ENCODE data around the gene HTR6.
"Not testable (repeated sequence)": the region's sequence is repeated elsewhere in the genome, so short reads cannot be mapped to it uniquely, and the experiment has no call there.

HTR6 gene

DNA sequence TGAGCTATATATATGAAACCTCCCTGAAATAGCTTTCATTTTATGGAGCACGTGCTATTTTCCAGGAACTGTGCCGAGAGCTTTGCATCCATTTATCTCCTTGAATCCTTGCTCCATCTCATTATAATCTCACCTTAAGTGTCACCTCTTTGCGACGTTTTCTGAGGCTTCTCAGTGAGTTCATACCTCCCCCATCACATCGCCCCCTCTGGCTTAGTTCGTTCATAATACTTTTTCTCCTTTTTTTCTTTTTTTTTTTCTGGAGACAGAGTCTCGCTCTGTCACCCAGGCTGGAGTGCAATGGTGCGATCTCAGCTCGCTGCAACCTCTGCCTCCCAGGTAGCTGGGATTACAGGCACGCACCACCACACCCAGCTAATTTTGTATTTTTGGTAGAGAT lies 25.4 kb upstream of the HTR6 start:
- DNase-seq (ENCODE audit: low read depth in 2 of 2) = not testable (repeated sequence)

DNA sequence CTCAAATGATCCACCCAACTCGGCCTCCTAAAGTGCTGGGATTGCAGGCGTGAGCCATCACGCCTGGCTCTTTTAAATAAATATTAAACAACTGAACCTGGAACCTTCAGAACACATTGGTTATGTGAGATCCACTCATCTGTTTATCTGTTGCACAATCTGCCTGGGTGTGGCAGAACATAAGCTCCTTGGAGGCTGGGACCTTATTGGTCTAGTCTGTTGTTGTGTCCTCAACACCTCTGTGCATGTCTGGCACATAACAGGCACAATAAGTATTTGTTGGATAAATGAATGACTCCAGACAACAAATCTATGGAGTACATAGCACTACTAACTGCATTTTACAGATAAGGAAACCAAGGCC lies 24.7 kb upstream of the HTR6 start:
- DNase-seq (ENCODE audit: low read depth in 2 of 2) = no peak

DNA sequence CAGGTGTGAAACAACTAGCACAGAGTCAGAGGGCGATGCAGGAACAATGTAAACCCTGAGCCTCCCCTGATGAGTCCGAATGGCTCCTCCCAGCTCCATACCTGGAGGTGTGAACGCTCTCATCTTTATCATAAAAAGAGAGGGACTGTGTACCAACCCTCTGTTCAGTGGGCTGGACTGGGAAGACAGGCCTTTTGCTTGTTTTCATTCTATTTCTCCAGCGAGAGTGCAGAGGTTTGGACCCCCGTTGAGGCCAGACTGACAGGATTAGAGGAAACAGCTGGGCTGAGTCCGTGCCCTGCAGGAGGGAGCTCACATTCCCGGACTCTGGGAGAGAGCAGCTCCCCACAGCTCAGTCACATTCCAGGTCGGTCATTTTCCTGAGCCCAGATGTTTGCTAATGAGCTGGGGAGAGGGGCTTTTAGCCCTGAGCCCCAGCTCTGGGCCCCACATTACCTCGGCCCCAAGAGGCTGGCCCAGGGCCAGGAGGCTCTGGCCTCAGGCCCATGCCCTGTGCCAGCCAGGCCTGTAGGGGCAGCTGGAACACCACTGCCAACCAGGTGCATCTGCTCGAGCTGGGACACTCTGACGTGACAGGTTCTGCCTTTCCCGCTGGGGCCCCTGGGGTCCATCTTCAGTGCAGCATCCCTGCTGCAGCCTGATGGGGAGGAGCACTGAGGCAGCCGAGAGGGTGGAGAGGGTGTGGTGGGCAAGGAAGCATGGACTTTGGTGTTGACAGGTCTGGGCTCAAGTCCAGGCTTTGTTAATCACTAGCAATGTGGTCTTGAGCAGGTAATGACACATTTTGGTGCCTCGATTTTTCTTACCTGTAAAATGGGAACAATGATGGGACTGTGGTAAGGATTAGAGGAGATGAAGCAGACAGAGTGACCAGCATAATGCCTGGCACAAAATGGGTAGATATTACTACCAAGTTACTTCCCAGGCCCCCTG lies 24.0 kb upstream of the HTR6 start:
- no peak for DNase-seq (ENCODE audit: low read depth in 2 of 2)

DNA sequence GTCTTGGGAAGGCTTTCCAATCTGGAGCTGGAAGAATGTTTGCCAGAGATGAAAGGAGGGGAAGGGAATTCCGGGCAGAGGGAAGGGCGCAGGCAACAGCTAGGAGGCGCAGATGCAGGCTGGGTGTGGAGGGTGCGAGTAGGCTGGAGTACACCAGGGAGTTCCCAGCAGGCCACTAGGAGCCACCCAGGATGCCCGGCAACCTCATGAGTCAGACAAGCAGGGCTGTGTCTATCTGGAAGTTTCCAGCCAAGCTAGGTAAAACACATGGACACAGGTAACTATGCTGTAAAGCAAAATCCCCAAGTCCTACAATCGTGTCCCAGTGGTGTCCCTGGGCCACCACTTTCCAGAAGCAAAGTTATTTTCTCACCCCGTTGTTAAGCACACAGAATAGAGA lies 21.6 kb upstream of the HTR6 start:
- no peak for DNase-seq (ENCODE audit: low read depth in 2 of 2)

DNA sequence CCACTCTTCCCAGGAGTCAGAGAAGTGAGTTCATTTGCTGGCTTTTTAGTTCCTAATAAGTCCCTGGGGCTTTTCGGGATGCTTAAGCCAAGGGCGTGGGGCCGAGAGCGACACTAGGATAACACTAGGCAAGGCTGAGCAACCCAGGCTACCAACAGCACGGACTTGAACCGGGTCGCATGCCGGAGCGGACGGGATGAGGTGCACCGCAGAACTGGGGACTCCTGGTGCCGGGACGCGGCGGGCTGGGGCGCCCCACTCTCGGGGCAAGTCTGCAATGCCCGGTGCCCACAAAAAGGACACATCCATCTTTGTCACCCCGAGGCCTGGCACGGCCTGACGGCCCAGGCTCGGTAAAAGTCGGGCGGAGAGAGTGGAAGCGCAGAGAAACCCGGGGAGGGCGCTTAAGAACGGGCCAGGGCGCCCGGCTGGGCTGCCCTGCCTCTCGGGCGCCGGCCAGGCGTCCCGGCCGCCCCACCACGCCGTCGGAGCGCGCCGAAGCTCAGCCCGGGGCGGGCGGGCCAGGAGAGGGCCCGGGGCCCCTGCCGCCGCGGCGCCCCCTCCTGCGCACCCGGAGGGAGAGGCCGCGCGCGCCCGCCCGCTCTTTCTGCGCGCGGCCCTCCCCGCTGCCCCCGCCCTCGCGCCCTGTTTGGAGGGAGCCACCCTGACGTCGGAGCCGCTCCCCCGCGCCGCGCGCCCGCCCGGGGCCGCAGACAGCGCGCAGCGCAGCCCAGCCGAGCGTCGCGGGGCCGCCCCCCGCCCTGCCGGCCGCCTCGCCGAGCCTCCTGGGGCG lies 20.9 kb upstream of the HTR6 start, which contains the start of gene NBL1:
TSS of gene NBL1 (plus strand) at position 710 of the 793 bp plus-strand sequence. CDS start 10,720 bp downstream, outside the sequence.
- DNase-seq (ENCODE audit: low read depth in 2 of 2) = peak; percentile 39 to 62

DNA sequence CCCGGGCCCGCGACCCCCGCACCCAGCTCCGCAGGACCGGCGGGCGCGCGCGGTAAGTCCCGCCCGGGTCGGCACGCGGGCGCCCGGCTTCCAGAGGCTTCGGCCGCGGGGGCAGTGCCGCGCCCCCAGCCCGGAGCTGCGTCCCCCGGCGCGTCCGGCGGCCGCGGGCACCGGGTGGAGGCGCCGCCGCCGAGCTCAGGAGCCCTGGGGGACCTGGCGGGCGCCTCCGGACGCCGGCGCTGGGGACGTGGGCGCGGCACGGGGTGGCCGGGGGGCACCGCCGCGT lies 20.3 kb upstream of the HTR6 start:
- DNase-seq (ENCODE audit: low read depth in 2 of 2) = no peak

DNA sequence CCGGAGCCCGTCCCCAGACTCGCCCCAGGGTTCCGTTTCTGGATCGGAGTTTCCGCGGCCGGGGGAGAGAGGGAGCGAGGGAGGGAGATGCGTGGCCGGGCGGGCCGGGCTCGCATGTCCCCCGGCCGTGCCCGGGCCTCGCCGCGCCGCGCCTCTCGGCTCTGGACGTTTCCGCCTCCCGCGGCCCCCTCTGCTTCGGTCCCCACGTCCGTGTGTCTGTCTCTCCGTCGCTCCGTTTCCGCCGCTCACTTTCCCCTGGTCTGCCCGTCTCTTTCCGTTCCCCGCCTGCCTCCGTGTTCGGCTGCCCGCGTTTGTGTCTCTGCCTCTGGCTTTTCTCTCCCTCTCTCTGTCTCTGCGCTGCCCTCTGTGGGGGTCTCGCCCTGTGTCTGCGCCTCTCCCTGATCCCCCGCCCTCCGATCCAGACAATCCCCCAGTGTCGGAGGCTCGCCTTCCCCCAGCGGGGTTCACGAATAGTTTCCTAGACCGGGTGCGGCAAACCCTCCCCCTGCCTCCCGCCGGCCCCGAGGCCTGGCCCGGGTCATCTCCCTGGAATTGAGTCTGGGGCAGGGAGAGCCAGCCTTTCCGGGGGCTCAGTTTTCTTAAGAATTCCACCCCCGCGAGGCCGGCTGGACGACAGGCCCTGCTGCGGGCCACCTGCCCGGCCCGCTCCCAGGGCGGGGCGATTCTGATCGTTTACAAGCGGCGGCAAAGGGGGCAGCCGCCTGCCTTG lies 19.8 kb upstream of the HTR6 start:
- DNase-seq (ENCODE audit: low read depth in 2 of 2) = no peak

DNA sequence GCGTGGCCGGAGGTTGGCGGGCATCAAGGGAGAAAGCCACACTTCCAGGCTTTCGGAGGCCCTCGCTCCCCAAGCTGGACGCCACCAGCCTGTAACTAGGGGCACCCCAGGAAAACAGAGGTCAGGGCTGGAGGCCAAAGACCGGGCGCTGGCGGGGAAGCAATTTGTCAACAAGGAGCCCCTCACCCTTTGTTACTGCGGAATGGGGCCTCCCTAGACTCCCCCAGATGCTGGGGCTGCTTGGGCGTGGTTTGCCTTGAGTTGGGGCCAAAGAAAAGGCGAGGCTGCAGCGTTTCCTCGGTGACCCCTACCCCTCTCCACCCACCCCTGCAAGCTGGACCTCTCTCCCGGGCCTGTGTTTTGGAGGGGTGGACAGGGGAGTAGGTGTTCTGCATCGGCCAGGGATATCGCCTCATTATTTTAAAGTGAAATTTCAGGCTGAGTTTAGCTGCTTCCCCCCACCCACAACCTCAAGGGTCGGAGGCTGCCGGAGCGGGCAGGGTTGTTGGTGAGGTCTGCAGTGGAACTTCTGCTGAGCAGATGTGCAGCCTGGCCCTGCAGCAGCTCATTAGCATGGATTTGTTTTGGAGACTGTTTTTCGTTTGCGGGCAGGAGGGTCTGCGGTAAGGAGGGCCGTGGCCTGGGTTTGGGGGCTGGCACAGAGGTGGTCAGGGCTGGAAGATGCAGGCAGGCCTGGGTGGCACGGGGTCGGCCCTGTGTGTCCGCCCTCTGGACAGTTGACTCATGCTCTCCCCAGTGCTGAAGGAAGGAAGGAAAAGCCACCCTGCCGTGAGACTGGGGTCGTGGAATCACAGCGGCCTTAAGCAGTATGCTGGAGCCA lies 19.0 kb upstream of the HTR6 start:
- no peak for DNase-seq (ENCODE audit: low read depth in 2 of 2)

DNA sequence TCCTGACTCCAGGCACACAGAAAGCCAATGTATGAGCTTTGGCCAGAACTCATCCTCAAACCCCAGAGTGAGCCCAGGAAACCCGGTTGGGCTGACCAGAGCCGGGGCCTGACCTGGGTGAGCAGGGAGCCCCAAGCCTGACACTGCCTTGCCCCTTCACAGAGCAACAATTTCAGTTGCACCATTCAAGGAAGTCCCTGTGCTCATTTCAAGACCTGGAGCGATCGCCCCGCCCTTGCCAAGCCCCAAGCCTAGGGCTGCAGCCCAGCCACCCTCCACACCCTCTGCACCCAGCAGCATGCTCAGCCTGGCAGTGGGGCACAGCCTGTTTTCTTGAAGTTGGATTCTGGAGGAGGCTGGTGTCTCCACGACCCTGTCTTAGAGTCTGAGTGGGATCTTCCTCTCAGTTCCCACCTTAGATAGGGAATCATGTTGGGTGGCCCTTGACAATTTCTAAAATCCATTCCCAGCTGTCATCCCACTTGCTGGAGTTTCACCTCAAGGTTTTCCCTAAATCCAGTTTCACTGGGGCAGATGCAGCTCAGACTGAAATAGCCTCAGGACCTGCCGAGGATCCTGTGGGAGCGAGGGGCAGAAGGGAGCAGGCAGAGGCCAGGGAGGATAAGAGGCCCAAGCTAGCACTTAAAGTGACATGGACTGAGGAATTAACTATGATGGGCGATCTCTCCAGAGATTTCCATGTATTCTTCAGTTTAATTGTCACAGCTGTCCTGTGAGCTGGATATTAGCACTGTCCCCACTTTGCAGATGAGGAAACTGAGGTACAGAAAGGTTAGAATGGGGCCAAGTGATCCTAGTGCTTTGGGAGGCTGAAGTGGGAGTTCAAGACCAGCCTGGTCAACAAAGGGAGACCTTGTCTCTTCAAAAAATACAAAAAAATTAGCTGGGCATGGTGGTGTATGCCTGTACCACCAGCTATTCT lies 18.0 kb upstream of the HTR6 start:
- no peak for DNase-seq (ENCODE audit: low read depth in 2 of 2)

DNA sequence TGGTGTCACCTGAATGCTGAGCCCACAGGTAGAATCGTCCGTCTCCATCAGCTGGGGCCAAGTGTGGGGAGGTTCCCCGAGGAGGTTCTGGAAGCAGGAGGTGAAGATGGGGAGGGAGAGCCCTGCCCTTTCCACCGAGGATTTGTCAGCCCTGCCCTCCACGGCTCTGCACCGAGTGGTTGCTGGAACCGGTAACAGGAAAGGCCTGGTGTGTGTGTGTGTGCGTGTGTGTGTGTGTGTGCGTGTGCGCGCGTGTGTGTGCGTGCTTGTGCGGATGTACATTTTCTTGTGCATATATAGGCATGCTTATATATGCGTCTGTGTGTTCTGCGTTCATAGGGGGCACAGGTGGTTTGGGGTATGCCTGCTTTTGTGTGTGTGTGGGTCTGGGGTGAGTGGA lies 17.0 kb upstream of the HTR6 start:
- no peak for DNase-seq (ENCODE audit: low read depth in 2 of 2)

DNA sequence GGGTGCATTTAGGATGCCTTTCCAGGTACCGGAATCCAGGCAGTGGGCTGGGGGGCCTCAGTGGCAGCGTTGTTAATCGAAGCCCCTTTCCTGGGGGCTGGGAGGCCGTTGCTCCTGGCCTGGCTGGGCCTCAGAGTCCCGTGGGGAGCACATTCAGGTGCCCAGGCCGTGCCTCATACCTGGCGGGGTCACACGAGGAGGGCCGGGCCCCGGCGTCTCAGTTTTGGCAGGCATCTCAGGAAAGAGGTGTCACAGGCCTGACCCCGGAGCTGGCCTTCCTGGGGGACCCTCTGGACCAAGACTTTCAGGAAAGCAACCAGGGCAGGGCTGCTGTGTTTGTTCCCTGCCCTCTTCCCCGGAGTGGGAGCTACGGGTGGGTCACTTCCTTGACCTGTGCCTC lies 16.4 kb upstream of the HTR6 start:
- DNase-seq (ENCODE audit: low read depth in 2 of 2) = no peak

DNA sequence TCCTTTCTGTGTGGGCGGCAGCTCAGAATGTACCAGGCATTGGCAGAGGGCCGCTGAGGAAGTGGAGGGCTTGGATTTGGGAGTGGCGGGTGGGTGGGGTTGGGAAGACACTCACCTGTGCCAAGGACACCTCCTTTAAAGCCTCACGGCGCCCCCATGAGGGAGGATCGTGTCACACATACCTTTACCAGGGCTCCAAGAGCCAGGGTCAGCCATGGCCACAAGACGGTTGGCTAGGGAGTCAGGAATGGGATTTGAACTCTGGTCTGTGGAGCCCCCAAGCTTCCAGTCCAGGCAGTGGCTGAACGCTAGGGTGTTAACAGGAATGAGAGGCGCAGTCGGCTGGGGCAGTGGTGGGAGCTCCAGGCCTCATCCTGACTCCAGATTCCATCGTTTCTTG lies 16.0 kb upstream of the HTR6 start:
- DNase-seq (ENCODE audit: low read depth in 2 of 2) = no peak

DNA sequence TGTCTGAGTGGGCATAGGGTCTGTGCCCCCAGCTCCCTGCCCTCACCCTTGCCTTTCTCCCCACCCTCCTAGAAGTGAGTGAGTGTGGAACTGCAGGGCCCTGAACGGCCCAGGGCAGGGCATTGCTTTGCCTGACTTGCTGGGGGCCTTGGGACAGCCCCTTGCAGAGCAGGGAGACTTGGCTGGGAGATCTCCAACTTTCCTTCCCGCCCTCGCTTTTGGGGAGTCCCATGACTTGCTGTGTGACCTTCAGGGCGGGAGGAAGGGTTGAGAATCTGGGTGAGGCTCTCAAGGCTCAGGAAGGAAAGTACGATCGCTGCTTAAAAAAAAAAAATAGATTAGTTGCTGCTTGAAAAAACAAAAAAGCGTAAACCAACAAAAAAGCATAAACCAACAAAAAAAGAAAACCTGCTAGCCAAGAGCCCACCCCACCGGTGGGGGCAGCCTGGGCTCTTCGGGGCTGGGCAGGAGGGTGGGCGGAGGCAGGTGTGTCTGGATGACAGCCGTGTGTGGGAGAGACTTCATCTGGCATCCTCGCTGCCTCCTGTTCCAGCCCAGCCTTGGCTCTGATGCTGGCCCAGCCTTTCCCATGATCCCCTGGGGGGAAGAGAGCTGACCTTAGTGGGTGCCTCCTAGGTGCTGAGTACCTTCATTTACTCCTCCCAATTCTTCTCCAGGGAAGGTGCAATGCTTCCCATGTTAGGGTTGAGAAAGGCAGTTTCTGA lies 14.1 kb upstream of the HTR6 start:
- DNase-seq (ENCODE audit: low read depth in 2 of 2) = no peak

DNA sequence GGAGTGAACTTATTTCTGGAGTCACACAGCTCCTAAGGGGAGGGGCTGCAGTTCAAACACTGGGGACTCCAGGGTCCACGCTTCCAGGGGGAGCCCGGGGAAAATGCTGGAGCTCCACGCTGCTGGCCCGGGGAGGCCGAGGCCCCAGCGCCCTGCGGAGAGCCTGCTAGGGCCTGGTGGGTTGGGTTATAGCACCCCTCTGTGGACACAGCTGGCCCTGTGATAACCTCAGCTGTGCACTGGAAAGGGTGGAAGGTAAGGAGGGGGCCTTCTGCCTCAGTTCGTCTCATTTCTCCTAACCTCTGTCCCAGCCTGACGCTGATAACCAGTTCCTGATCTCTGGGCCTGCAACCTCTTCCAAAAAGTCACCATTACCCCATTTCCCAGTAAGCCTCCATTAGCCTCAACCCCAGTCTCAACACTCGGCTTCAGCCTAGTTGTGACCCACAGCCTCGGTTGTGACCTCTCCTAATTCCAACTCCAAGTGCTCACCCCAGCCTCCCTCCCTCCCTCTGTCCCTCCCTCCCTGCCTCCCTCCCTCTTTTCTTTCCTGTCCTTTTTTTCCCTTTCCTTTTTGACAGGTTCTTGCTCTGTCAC lies 13.4 kb upstream of the HTR6 start:
- DNase-seq (ENCODE audit: low read depth in 2 of 2) = no peak

DNA sequence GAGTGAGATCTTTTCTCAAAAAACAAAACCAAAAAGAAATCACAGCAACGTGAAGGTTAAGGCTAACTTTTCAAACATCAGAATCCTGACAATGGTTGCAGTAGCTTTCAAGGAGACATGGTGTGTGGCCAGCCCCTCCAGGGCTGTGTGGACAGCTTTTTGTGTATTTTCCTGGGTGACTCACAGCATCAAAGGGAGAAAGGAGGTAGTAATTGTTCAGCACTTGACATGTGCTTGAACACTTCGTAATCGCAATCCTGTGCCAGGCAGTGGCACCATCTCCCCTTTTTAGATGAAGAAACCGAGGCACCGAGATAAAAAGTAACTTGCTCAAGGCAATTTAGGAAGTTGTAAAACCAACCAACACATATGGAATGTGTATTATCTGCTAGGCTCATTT lies 10.3 kb upstream of the HTR6 start:
- no peak for DNase-seq (ENCODE audit: low read depth in 2 of 2)

DNA sequence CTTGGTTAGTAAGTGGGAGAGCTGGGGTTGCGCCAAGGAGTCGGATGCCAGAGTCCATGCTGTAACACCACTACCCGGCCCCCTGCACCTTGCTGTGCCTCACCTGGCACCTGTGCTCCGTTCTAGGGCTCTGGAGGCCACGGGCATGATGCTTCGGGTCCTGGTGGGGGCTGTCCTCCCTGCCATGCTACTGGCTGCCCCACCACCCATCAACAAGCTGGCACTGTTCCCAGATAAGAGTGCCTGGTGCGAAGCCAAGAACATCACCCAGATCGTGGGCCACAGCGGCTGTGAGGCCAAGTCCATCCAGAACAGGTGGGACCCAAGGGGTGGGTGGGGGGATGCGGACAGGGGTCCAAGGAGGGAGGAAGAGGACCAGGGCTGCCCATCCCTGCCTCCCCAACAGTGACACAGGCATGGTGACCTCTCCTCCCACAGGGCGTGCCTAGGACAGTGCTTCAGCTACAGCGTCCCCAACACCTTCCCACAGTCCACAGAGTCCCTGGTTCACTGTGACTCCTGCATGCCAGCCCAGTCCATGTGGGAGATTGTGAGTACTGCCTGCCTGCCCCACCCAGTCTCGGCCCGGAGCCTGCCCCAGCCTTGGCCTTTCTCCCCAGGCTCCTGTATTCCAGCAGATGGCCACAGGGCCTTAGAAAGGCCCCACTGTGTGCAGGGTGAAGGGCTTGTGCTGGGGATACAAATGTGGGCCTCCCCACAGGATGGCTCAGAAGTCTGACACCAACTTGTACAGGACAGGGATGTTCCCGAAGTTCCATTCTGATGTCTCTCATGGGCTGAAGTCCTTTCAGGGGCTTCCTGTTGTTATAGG lies 9.6 kb upstream of the HTR6 start:
- no peak for DNase-seq (ENCODE audit: low read depth in 2 of 2)

DNA sequence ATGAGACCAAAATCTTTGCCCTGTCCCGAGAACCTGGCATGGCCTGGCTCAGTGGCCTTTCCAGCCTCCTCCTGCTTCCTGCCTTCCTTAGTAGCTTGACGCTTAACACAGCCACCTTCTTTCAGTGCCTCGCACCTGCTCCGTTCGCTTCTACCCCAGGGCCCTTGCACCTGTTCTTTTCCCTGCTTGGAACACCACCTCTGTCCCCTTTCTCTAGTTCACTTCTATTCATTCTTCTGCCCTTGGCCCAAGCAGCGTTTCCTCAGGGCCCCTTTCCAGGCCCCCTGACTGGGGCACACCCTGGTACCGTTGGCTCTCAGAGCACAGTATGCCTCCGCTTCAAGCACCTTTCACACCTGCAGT lies 9.0 kb upstream of the HTR6 start:
- no peak for DNase-seq (ENCODE audit: low read depth in 2 of 2)

DNA sequence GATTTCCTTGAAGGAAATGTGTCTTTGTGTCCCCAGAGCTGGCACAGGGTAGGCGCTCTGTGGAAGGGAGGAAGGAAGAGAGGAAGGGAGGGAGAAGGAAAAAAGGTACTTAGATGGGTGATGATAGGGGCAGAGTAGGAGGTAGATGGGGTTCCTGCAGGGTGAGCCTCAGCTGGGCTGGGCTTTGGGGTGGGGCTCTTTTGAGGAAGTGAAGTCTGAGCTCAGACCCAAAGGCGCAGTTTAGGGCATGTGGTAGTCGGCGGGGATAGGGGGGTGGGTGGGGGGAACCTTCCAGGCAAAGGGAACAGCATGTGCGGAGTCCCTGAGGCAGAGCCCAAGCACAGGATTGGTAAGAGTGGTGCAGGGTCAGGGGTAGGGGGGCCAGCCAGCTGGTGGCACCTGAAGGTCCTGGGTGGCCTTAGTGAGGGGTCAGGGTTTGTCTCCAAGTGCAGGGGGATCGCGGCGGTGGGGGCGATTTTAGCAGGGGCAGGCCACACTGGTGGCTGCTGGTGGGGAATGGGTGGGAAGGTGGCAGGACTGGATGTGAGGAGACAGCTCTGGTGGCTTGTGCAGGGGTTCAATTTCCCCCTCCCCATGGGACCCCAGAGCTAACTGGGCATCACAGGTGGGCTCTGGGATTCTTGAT lies 8.4 kb upstream of the HTR6 start:
- DNase-seq (ENCODE audit: low read depth in 2 of 2) = no peak
